Measurements from ENCODE around the gene SPSB3. TPM values are rescaled to one million over a fixed set of nuclear protein-coding genes. Genes with fewer than 3 reads are reported as not detected.

Gene SPSB3
- total and polyA plus RNA-seq, 9 of the 15 experiments (the other 6 are each of a cell fraction or from before 2014, with no cell fraction given) = 0.39 to 37.4 (median 7.1) TPM

DNA sequence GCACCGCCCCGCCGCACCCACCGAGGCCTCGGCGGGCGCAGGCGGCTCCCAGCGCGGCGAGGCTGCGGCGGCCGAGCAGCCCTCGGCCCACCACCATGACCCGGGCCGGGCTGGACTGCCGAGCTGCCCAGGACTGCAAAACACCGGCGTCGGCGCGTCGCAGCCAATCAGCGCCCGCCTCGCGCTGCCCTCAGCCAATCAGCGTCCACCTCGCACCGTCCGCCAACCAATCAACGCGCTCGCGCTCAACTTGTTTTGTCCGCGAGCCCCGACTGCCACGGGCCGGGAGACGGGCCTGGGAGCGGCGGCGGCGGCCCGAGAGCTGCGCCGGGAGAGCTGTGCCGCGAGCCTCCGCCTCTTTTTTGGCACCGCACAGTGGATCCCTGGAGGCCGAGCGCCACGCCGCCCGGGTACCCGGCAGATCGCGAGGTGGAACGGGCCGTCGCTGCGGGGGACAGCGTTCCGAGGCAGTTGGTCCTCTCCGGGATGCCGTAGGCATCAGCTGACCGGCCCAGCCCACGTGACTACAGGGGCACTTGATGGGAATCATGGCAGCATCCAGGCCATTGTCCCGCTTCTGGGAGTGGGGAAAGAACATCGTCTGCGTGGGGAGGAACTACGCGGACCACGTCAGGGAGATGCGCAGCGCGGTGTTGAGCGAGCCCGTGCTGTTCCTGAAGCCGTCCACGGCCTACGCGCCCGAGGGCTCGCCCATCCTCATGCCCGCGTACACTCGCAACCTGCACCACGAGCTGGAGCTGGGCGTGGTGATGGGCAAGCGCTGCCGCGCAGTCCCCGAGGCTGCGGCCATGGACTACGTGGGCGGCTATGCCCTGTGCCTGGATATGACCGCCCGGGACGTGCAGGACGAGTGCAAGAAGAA, 44.6 kb upstream of the SPSB3 start, which contains the start of the genes FAHD1 and HAGH (continued):
- TF ChIP-seq, protein P1, sequence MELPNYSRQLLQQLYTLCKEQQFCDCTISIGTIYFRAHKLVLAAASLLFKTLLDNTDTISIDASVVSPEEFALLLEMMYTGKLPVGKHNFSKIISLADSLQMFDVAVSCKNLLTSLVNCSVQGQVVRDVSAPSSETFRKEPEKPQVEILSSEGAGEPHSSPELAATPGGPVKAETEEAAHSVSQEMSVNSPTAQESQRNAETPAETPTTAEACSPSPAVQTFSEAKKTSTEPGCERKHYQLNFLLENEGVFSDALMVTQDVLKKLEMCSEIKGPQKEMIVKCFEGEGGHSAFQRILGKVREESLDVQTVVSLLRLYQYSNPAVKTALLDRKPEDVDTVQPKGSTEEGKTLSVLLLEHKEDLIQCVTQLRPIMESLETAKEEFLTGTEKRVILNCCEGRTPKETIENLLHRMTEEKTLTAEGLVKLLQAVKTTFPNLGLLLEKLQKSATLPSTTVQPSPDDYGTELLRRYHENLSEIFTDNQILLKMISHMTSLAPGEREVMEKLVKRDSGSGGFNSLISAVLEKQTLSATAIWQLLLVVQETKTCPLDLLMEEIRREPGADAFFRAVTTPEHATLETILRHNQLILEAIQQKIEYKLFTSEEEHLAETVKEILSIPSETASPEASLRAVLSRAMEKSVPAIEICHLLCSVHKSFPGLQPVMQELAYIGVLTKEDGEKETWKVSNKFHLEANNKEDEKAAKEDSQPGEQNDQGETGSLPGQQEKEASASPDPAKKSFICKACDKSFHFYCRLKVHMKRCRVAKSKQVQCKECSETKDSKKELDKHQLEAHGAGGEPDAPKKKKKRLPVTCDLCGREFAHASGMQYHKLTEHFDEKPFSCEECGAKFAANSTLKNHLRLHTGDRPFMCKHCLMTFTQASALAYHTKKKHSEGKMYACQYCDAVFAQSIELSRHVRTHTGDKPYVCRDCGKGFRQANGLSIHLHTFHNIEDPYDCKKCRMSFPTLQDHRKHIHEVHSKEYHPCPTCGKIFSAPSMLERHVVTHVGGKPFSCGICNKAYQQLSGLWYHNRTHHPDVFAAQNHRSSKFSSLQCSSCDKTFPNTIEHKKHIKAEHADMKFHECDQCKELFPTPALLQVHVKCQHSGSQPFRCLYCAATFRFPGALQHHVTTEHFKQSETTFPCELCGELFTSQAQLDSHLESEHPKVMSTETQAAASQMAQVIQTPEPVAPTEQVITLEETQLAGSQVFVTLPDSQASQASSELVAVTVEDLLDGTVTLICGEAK (IDR thresholded peaks at IDR 0.05) = peak; percentile 47
- TF ChIP-seq, protein P1 (CRISPR knock-in tag; IDR thresholded peaks at IDR 0.05) = no peak
- 0 out of 2 replicates have a peak, but pooled peaks have one; percentile 54 for TF ChIP-seq GATAD2A (IDR thresholded peaks at IDR 0.05)
- TF ChIP-seq ZNF318 (IDR thresholded peaks at IDR 0.05; ENCODE audit: borderline replicate concordance in 1 of 2, low read depth in 1 of 2) = no peak
- no peak for TF ChIP-seq BRD9 (IDR thresholded peaks at IDR 0.05; ENCODE audit: low read depth, partially characterized antibody)
- TF ChIP-seq FOXP1 (CRISPR knock-in tag; IDR thresholded peaks at IDR 0.05) = peak; percentile 91
- no peak for TF ChIP-seq ZNF124 (CRISPR knock-in tag; IDR thresholded peaks at IDR 0.05)

Measured in K562 (cell line).